Lower leg skin (tissue), 3 donors: ENCODE data around the gene IBSP.

Source experiments
- POLR2A ChIP-seq, 2 donors: fragments of 450-650 bp; IDR thresholded peaks; one replicate each; pipeline ENCODE4 v1.6.1; 2016 to 2017; ENCODE audit warnings: antibody characterized with exemption in 2 of 2, mild to moderate bottlenecking in 1 of 2, moderate library complexity in 1 of 2
- TF ChIP-seq, protein P1 (sequence below), 3 donors: fragments of 450-650 bp; IDR thresholded peaks; one replicate each; pipeline ENCODE4 v1.5.1; 2016; ENCODE audit warnings: antibody characterized with exemption in 3 of 3, mild to moderate bottlenecking in 3 of 3, moderate library complexity in 2 of 3

DNA sequence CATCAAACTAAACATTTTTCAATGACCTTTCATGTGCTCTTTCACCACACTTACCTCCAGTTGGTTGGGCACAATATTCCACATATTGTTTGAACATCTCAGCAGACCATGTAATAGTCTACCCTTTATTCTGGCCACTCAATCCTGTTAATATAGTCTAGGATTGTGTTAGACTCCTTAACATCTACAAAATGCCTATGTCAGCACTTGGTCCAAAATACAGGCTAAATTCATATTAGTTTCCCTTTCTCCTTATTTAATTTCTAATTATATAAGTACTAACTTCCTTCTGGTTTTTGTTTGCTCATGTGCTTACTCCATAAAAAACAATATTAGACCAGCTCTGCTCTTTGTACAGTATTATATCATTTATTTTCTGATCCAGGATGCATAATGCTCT, 54.5 kb downstream of the IBSP start:
- TF ChIP-seq, protein P1, sequence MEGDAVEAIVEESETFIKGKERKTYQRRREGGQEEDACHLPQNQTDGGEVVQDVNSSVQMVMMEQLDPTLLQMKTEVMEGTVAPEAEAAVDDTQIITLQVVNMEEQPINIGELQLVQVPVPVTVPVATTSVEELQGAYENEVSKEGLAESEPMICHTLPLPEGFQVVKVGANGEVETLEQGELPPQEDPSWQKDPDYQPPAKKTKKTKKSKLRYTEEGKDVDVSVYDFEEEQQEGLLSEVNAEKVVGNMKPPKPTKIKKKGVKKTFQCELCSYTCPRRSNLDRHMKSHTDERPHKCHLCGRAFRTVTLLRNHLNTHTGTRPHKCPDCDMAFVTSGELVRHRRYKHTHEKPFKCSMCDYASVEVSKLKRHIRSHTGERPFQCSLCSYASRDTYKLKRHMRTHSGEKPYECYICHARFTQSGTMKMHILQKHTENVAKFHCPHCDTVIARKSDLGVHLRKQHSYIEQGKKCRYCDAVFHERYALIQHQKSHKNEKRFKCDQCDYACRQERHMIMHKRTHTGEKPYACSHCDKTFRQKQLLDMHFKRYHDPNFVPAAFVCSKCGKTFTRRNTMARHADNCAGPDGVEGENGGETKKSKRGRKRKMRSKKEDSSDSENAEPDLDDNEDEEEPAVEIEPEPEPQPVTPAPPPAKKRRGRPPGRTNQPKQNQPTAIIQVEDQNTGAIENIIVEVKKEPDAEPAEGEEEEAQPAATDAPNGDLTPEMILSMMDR (IDR thresholded peaks at IDR 0.05) = no peak
- no peak for TF ChIP-seq POLR2A (IDR thresholded peaks at IDR 0.05)
